HG03460 (cell line): Measurements from ENCODE around the gene BTNL9.
"Not testable (repeated sequence)": the region's sequence is repeated elsewhere in the genome, so short reads cannot be mapped to it uniquely, and the experiment has no call there.

Source experiments
- ATAC-seq: cut with Tn5 transposase; IDR thresholded peaks from one replicate; pipeline ENCODE4 v1.9.1; 2021; ENCODE audit not compliant: unreplicated experiment

BTNL9 gene

DNA sequence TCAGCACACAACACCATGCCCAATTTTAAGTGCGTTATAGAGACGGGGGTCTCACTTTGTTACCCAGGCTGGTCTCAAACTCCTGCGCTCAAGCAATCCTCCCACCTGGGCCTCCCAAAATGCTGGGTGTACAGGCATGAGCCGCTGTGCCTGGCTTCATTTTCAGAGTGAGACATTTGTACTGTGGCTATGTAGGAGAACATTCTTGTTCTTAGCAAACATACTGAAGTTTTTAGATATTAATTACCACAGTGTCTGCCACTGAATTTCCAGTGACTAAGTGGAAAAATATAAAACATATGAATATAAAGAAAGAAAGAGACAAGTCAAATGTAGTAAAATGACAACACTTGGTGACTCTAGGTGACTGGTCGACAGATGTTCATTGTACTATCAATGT is 20.9 kb downstream of the BTNL9 start:
- ATAC-seq: no peak

DNA sequence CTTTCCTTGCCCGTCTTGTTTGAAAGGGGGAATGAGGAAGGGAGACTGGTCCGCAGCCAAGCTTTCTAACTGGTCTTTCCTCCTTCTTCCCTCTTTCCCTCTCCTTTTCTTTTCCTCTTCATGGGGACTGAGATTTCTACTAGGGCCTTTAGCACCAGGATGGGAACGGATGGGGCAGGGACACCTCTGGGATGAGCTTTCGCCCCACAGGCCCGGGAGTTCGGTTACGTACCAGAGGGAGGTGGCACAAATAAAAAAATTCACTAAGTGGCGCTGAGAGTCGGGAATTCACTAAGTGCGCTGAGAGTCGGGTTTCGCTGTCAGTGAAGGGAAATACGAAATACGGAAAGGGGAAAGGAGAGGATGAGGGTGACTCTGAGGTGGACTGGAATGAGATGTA is 21.6 kb downstream of the BTNL9 start:
- no peak for ATAC-seq

DNA sequence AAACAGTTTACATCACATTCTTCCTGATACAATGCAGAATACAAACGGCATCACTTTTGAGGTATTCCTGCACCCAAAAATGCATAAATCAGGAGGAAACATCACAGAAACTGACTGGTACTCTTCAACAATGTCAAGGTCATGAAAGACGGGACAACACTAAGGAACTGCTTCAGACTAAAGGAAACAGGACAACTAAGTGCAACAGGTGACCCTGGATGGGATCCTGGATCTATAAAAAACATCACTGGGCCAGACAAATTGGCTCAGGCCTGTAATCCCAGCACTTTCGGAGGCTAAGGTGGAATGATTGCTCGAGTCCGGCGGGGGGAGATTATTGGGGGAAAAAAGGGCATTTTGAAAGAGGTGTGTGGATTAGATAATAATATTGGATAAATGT is 22.6 kb downstream of the BTNL9 start:
- ATAC-seq: no peak

DNA sequence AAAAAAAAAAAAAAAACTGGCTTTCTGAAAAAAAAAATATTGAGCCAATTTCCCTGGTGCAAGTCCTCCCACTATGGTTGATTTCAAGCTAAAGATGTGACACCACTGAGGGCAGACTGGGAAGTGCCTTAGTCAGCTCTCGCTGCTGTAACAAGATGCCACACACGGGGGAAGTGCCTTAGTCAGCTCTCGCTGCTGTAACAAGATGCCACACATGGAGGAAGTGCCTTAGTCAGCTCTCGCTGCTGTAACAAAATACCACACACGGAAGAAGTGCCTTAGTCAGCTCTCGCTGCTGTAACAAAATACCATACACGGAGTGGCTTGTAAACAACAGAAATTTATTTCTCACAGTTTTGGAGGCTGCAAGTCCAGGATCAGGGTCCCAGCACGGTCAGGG is 23.4 kb downstream of the BTNL9 start:
- ATAC-seq: no peak

DNA sequence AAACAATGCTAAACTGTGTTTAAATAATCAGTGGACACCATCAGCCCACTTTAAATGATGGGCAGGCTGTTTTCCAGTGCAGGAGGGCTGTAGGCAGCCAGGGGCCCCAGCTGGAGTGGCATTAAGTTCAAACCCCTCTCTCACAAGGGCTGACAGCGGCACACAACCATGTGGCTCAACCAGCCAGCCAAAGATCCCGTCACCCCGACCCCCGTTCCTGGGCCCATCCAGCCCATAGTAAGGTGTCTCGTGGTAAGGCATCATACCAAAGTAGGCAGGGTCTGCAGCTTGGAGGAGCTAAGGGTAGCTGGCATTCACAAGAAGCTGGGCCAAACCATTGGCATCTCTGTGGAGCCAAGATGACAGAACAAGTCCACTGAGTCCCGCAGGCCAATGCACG is 24.9 kb downstream of the BTNL9 start:
- ATAC-seq: no peak

DNA sequence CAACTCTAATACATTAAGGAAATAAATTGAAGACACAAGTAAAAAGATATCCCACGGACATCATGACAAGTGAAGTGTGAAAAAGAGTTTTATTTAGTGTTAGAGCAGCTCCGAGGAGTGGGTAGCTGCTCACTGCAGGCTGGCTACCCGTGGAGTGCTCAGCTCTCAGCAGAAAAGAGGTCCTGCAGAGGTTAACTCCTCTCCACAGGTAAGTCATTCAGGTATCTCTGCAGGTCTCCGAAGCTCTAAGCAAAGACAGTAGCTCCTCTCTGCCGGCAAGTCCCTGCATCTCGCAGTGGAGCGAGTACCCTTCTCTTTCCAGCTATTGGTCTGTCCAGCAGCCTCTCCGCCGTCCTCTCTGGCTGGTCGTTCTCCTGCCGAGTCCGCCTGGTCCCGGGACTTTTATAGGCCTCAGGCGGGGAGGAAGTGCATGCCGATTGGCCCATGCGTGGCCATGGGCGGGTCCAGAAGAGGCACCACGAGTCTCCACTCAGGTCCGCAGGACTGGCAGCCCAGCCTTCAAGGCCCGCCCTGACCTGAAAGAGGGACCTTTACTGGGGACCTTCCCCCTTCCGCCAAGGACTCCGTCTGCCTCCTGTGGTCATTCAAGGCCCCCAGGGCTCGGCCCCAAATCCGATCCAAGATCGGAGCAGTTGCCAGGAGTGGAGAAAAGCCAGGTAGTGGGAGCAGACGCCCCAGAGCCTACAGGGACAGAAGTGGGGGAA is 29.9 kb downstream of the BTNL9 start:
- ATAC-seq: no peak

DNA sequence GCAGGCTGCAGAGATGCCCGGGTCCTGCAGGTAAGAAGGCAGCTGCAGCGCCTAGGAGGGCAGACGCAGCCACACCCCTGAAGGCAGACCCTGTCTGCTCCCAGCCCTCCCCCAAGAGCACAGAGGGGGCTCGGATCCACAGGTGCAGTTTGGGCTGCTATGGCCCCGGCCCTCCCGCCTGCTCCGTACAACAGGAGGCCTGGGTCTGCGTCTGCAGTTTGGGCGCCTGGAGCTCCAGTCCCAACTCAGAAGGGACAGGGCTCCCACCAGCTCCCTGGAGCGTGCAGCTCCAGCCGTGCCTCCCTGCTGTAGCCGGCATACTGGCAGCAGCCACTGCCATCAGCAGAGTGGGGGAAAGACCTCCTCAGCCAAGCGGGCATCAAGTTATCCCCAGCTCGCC is 30.5 kb downstream of the BTNL9 start:
- ATAC-seq: no peak

DNA sequence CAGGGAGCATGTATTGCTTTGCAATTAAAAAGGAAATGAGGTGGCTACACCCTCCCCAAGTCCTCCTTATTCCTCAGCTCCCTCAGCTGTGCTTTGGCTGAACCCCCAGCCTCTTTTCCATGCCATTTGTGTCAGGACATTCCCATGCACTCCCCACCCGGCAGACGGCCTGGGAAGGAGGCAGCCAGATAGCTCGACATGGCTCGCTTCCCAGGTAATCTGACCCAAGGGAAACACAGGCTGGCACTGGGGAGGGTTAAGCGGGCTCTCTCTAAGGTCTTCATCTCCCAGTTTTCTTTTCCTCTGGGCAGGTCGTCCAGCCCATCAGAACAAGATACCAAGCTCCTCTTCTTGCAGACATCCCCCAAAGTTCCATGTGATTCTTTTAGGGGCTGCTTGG is 31.2 kb downstream of the BTNL9 start:
- ATAC-seq: no peak

DNA sequence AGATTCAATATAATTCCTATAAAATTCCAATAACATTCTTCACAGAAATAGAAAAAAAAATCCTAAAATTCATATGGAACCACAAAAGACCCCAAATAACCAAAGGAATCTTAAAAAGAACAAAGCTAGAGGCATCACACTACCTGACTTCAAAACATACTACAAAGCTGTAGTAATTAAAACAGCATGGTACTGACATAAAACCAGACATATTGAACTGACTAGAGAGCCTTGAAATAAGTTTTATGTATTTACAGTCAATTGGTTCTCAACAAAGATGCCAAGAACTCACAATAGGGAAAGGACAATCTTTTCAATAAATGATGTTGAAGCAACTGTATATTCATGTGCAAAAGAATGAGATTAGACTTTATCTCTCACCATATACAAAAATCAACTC is 36.9 kb downstream of the BTNL9 start:
- ATAC-seq: no peak

DNA sequence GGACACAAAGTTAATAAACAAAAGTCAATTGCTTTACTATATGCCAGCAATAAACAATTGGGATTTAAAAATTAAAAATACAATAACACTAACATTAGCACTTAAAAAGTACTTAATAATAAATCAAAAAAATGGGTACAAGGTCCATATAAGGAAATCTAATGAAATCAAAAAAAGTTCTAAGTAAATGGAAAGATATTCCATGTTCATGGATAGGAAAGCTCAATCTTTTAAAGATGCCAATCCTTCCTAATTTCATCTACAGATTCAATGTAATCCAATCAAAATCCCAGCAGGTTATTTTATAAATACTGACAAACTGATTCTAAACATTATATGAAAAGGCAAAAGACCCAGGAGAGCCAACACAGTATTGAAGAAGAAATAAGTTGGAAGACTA is 41.9 kb downstream of the BTNL9 start:
- ATAC-seq: no peak

DNA sequence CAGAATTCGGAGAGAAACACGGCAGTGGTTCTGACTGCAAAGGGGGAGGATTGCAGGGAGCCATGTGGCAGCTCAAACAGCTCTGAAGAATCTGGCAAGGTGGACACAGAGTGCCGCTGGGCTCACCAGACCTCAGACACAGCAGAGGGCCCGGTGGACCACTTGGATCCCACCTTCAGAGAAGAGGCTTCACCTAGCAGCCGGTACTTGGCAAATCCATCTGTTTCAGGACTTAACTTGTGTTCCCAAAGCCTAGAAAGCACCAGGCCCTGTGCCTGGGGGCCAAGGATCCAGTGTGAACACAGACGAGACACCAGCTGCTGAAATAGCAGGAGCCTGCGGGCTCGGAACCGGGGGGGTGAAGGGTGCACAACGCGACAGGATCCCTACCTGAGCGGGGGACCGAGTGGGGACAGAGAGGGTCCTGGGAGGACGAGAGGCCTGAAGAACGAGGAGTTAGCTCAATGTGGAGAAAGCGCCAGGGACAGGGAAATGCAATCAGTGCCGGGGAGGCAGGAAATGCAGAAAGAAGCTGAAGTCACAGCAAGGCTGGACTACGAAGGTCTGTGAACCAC is 44.6 kb downstream of the BTNL9 start:
- ATAC-seq: no peak

DNA sequence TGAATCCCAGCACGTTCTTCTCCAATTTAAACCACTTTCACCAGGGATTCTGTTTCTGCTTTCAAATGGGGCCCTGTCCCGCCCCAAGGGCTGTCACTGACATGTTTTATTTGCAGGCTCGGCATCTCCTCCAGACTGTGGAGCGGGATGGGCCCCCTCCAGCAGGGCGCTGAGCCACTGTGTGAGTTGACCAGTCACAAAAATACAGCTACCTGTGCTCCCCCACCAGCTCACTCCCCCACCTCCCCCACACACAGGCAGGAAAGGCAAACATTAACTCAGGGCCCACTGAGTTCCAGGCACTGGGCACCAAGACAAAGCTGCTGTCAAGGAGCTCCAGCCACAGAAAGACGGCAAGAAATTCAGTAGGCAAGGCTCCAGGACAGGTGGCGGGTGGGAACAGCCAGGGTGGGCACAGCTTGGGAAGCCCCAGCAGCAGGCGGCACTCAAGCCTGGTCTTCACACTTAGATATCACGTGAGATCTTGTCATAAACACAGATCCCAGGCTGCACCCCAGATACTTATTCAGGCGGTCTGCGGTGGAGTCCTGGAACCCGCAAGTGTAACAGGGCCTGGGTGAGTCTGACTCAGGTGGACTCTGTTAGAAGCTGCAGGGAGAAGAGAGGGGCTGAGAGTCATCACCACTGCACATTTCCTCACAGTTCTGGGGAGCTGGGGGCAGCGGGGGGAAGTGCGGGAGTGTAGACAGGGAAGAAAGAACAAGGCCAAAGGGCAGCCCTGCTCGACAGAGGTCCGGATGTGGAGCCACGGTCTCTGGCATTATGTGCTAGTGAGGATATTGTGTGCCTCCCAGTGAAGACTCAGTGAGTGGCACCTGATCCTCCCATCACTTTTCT is 46.2 kb downstream of the BTNL9 start:
- no peak for ATAC-seq

DNA sequence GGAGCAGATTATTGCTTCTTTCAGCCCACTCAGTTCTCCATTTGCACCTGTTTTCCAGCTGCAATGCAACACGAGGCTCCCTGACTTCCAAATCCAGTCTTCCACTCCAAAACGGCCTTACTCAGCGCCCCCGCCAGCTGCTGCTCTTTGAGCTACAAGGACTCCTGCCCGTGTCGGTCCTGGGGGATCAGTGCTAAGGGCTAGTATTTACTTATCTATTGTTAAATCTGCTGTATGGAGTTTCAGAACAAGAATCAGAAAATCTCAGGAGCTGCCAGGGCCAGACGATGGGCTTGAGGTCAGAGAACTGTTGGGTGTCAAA is 46.8 kb downstream of the BTNL9 start:
- ATAC-seq: no peak

DNA sequence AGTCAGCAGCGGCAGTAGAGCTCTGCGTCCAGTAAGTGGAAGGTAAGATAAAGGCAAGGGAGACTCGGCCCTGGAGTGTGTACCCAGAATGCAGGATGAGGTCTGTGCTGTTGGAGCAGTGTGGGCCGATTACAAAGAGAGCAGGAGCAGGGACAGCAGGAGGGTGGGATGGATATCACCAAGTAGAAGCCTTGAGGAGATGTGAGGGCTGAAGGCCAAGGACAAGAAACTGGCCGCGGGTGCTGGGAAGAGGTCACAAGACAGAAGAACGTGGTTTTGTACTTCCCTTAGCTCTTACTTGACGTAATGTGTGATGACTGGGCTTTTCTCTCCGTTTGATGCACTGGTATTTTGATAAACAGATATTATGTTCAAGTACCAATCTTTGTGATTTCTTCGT is 47.2 kb downstream of the BTNL9 start:
- no peak for ATAC-seq

DNA sequence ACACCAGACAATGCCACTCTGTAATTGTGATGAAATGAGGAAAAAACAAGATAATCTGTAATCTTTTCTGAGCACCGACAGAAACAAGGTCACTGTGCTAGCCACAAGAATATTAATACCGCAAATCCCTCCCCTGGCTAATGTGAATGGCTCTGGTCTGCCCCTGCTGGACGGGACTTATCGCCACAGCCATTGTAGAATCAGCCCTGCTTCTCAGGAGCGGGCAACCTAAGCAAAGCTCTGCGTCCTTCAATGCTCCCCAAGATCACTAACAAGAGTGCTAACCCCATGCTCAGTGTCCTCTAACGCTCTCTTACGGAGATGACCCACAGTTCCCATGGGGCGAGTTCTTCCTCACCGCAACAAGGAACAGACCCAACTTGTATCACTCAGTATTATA is 48.2 kb downstream of the BTNL9 start:
- no peak for ATAC-seq

DNA sequence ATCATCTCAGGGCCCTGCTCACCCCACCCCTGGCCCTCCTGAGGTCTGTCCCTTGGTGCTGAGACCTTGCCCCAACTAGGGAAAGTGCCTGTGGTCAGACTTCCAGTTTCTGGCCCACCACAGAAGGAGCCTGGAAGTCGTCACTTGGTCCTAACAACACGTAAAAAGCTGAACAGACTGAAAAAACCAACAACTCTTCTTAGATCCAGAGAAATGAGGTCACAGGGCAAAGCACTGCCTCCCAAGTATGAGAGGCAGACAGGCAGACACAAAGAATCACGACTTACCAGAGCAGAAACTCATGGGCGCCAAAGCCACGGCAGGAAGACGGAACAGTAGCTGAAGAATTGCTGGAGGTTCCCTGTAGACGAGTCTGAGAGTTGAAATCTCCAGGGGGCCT is 52.4 kb downstream of the BTNL9 start:
- no peak for ATAC-seq

DNA sequence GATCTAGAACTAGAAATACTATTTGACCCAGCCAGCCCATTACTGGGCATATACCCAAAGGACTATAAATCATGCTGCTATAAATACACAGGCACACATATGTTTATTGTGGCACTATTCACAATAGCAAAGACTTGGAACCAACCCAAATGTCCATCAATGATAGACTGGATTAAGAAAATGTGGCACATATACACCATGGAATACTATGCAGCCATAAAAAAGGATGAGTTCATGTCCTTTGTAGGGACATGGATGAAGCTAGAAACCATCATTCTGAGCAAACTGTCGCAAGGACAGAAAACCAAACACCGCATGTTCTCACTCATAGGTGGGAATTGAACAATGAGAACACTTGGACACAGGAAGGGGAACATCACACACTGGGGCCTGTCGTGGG is 55.1 kb downstream of the BTNL9 start:
- not testable (repeated sequence) for ATAC-seq

DNA sequence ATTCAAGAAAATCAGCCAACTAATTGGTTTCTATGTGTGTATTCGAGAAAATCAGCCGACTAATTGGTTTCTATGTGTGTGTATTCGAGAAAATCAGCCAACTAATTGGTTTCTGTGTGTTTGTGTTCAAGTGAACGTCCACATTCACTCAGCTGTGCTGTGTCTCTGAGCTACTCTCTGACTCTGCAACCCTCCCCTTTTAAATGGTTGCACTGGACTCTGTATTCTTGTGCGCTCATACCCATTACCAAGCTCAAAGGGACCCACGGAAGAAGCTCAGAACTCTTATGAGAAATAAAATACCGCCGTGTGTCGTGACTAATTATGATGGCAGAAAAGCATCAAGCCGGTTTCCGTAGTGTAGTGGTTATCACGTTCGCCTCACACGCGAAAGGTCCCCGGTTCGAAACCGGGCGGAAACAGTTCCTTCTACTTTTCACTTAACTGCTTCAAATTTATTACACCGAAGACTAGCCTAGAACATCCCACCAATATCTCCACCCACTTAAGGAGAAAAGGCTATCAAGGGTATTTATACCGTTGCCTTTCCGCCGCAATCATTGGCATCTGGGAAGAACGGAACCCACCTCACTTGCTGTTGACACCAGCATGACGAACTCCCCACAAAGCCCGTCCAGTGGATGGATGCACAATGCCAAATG is 56.8 kb downstream of the BTNL9 start:
- not testable (repeated sequence) for ATAC-seq

DNA sequence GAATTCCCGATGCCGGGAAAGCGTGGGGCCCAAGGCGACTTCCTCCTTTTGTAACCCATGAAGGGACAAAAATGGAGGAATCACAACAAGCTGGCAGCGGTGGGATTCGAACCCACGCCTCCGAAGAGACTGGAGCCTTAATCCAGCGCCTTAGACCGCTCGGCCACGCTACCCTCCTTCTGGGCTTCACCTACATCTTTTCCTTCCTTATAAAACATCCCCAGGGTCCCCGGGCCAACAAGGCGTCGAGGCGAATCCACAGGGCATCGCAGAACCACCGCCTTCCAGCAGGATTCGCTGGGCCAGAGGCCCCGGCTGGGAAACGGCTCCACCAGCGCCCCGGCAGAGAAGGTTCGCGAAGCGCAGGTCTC is 57.3 kb downstream of the BTNL9 start:
- not testable (repeated sequence) for ATAC-seq

DNA sequence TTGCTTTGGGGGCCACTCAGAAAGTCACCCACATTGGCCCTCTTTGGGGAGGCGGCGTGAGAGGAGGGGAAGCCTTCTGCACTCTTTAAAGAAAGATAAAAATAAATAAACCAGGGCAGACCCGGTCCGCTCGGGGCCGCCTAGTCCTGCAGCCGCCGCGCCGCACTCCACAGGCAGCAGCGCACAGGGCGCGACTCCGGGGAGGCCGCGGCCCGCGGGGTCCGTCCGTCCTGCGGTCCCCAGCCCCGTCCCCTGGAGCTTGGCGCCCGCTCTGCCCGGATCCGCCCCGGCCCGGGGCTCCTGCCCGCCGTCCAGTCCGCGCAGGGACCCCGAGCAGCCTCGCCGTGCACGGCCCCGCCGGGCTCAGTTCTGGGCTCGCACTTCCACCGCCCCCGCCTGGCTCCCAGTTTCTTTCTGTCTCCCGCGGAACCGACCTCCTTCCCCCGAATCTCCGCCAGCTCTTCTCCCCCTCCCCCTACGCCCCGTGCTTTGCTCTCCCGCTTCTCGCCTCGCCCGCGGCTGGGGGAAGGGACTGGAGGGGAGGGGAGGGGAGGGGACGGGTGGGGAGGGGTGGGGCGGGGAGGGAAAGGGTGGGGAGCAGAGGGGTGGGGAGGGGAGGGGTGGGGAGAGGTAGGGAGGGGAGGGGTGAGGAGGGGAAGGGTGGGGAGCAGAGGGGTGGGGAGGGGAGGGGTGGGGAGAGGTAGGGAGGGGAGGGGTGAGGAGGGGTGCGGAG is 57.9 kb downstream of the BTNL9 start:
- ATAC-seq: not testable (repeated sequence)
